ENCODE results near the gene CDAN1. TPM values are rescaled to one million over a fixed set of nuclear protein-coding genes. Genes with fewer than 3 reads are reported as not detected.

The CDAN1 gene
- total and polyA plus RNA-seq, 2 of the 4 experiments (the other 2 are of a cell fraction): 4.7 to 5.6 TPM

DNA sequence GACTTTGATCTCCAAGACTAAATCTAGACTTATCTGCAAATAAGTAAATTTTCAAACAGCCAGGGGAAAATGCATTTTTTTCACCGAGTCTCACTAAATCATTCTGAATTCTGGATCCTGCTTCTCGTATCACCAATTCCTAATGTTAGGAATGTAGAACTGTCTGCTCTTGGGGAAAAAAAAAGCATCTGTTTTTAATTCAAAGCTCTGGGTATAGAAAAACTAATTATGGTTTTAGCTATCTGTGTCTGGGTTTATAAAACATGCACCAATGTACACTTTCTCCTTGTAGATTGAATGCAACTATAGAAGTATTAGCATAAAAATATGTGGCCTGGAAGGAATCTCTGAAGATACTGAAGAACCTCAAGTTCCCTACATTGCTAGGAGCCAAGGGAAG, 4.8 kb upstream of the CDAN1 start:
- H3K9me1 ChIP-seq (ENCODE audit: insufficient read depth, low read length): peaks cover 4% of the 10 kb centered on the region; the same call in 1 of the 2 replicates
- no peak overlapping the region for H3K18ac ChIP-seq (ENCODE audit: low read depth, low read length)
- H4K5ac ChIP-seq (ENCODE audit: low read depth, low read length): no peak overlapping the region
- H3K23ac ChIP-seq (ENCODE audit: low read depth, low read length): no peak overlapping the region
- H4K8ac ChIP-seq (ENCODE audit: low read depth in 2 of 2, low read length in 2 of 2): no peak overlapping the region
- intact Hi-C loops (cut with micrococcal nuclease) (no loop called here), dilution Hi-C loops (cut with HindIII; ENCODE audit: low sequenced_read_pairs, unreplicated experiment) (no loop called here), in situ Hi-C loops (cut with MboI; ENCODE audit: low sequenced_read_pairs) (no loop called here)
- ChIA-PET CTCF (interaction anchor here (0.6 kb wide), 1 partner anchor 185 kb away, joined by 5 read pairs; no protein-coding TSS in a partner anchor), POLR2A (ENCODE audit: unreplicated experiment) (no interaction called here)
- no peak overlapping the region for H2BK20ac ChIP-seq (ENCODE audit: low read depth, low read length)
- no peak overlapping the region for H2AK9ac ChIP-seq (replicated peaks; ENCODE audit: low read depth, low read length, poor library complexity)
- H3K79me1 ChIP-seq (ENCODE audit: low read depth in 1 of 2, low read length in 2 of 2): peaks cover 0 to 6% of the 10 kb centered on the region in 2 experiments; a peak in 1 of 4 replicates
- no peak overlapping the region for H2AFZ ChIP-seq (replicated peaks; ENCODE audit: low read length, poor library complexity)
- WGBS, 2 experiments (ENCODE audit: extremely low coverage in 2 of 2, insufficient read length in 1 of 2): no CpG with 5 or more reads among the region's 2 CpGs
- H2AK5ac ChIP-seq (ENCODE audit: low read depth, low read length): no peak overlapping the region
- no peak overlapping the region for H3K14ac ChIP-seq (replicated peaks; ENCODE audit: low read depth, low read length)
- no peak overlapping the region for H3K4me2 ChIP-seq (ENCODE audit: low read depth, low read length)
- no peak overlapping the region for H2BK120ac ChIP-seq (ENCODE audit: low read depth, low read length)
- no peak overlapping the region for H2BK15ac ChIP-seq (ENCODE audit: low read depth, low read length)
- H3K4ac ChIP-seq (ENCODE audit: low read depth, low read length): no peak overlapping the region
- H3K9me3 ChIP-seq (ENCODE audit: control insufficient read depth, insufficient read depth, low read length): no peaks in the 10 kb centered on the region
- no peaks in the 10 kb centered on the region; the same call in 1 of the 2 replicates for H4K20me1 ChIP-seq (ENCODE audit: insufficient read depth, low read length)
- ATAC-seq (ENCODE audit: low read depth) (no peak), DNase-seq (no peak)
- no peaks in the 10 kb centered on the region for H3K27me3 ChIP-seq (ENCODE audit: control insufficient read depth, insufficient read depth, low read length)
- no peak overlapping the region for H3K56ac ChIP-seq (ENCODE audit: extremely low read depth, insufficient read depth, low read length)
- TF ChIP-seq CHD1 (IDR thresholded peaks at IDR 0.05; ENCODE audit: low read depth, low read length): no peak
- no peak overlapping the region for H2BK5ac ChIP-seq (ENCODE audit: low read depth, low read length, poor library complexity, severe bottlenecking)
- BruUV-seq (replicated peaks): no TSS peak
- H4K91ac ChIP-seq (ENCODE audit: insufficient read depth, low read depth, low read length): no peak overlapping the region
- no peak overlapping the region for H3K9ac ChIP-seq (ENCODE audit: low read depth, low read length)
- peaks cover 3% of the 10 kb centered on the region for H3K4me1 ChIP-seq (ENCODE audit: control insufficient read depth, insufficient read depth, low read length)
- H3K36me3 ChIP-seq (ENCODE audit: control insufficient read depth, insufficient read depth, low read length): peaks cover 3% of the 10 kb centered on the region; the same call in 1 of the 2 replicates
- H3K27ac ChIP-seq (ENCODE audit: insufficient read depth, low read length): no peak overlapping the region
- no peak overlapping the region for H3K4me3 ChIP-seq (ENCODE audit: insufficient read depth, low read depth, low read length)

Measured in IMR-90 (cell line).